WTC11 (cell line): ENCODE data around the gene MEGF11. TPM values are rescaled to one million over a fixed set of nuclear protein-coding genes. Genes with fewer than 3 reads are reported as not detected.

Source experiments
- ATAC-seq: fragments of 200-7000 bp; cut with Tn5 transposase; 2 replicates; pipeline ENCODE4 v1.10.0; 2021; ENCODE audit warnings: mild to moderate bottlenecking, moderate library complexity
- CTCF ChIA-PET: fragments of 300-600 bp; sonication (Branson Sonifier 250); formaldehyde crosslinking; loops from one replicate; lab custom pipeline; 2021; ENCODE audit warnings: antibody characterized with exemption; lab: Charles Lee
- POLR2A ChIA-PET: fragments of 350-600 bp; sonication (Branson Sonifier 250); formaldehyde crosslinking; loops from one replicate; lab custom pipeline; 2021; ENCODE audit warnings: antibody characterized with exemption; lab: Charles Lee
- DNase-seq: peaks from one replicate; pipeline ENCODE4 v3.0.0; 2021; ENCODE audit warnings: low spot score
- H3K27ac Mint-ChIP-seq: 2 replicates; pipeline ENCODE4 v1.8.0; 2021; ENCODE audit warnings: mixed read lengths
- H3K27me3 Mint-ChIP-seq: 2 replicates; pipeline ENCODE4 v1.8.0; 2021; ENCODE audit warnings: low read depth, mild to moderate bottlenecking, moderate library complexity, mixed read lengths
- H3K36me3 Mint-ChIP-seq: 2 replicates; pipeline ENCODE4 v1.8.0; 2021; ENCODE audit warnings: mixed read lengths
- H3K4me1 Mint-ChIP-seq: 2 replicates; pipeline ENCODE4 v1.8.0; 2022; ENCODE audit warnings: mixed read lengths
- H3K4me3 Mint-ChIP-seq: 2 replicates; pipeline ENCODE4 v1.8.0; 2021; ENCODE audit warnings: mild to moderate bottlenecking, moderate library complexity, mixed read lengths
- H3K9me3 Mint-ChIP-seq: 2 replicates; pipeline ENCODE4 v1.8.0; 2021; ENCODE audit warnings: mixed read lengths
- CBFB ChIP-seq: sonication (generic); formaldehyde crosslinking; IDR thresholded peaks from 2 replicates; pipeline ENCODE4 v1.8.1; 2022; ENCODE audit warnings: mild to moderate bottlenecking, low read depth, missing genetic modification reagents
- CREB1 ChIP-seq: sonication (generic); formaldehyde crosslinking; IDR thresholded peaks from 2 replicates; pipeline ENCODE4 v1.8.0; 2023; ENCODE audit warnings: mild to moderate bottlenecking, missing genetic modification reagents
- EMX1 ChIP-seq: fragments of 250-450 bp; sonication (Bioruptor Pico); IDR thresholded peaks from 2 replicates; pipeline ENCODE4 v1.8.0; 2021; ENCODE audit warnings: mild to moderate bottlenecking
- ETV6 ChIP-seq: sonication (generic); formaldehyde crosslinking; IDR thresholded peaks from 2 replicates; pipeline ENCODE4 v1.8.1; 2022; ENCODE audit warnings: mild to moderate bottlenecking, missing genetic modification reagents
- MYBL2 ChIP-seq: sonication (generic); formaldehyde crosslinking; IDR thresholded peaks from 2 replicates; pipeline ENCODE4 v1.8.1; 2023; ENCODE audit warnings: mild to moderate bottlenecking, moderate library complexity, missing genetic modification reagents
- NFATC4 ChIP-seq: fragments of 250-450 bp; sonication (Bioruptor Pico); IDR thresholded peaks from 2 replicates; pipeline ENCODE4 v1.9.0; 2021; ENCODE audit warnings: mild to moderate bottlenecking
- NFYB ChIP-seq: sonication (generic); formaldehyde crosslinking; conservative IDR thresholded peaks from 2 replicates; pipeline ENCODE4 v1.8.0; 2022; ENCODE audit warnings: low read depth, missing genetic modification reagents
- NR1H2 ChIP-seq: sonication (generic); formaldehyde crosslinking; IDR thresholded peaks from 2 replicates; pipeline ENCODE4 v1.9.0; 2021; ENCODE audit warnings: mild to moderate bottlenecking, moderate library complexity, missing genetic modification reagents
- NR2C2 ChIP-seq: sonication (generic); formaldehyde crosslinking; IDR thresholded peaks from 2 replicates; pipeline ENCODE4 v1.8.0; 2022; ENCODE audit warnings: mild to moderate bottlenecking, missing genetic modification reagents
- OVOL2 ChIP-seq: fragments of 250-450 bp; sonication (Bioruptor Pico); IDR thresholded peaks from 2 replicates; pipeline ENCODE4 v1.9.0; 2021; ENCODE audit warnings: mild to moderate bottlenecking, borderline replicate concordance
- SMAD3 ChIP-seq: sonication (generic); formaldehyde crosslinking; IDR thresholded peaks from 2 replicates; pipeline ENCODE4 v1.8.0; 2022; ENCODE audit warnings: missing genetic modification reagents, mild to moderate bottlenecking, borderline replicate concordance
- SOX15 ChIP-seq: fragments of 250-450 bp; sonication (Bioruptor Pico); IDR thresholded peaks from 2 replicates; pipeline ENCODE4 v1.9.0; 2021; ENCODE audit warnings: mild to moderate bottlenecking
- TEAD4 ChIP-seq: sonication (generic); formaldehyde crosslinking; IDR thresholded peaks from 2 replicates; pipeline ENCODE4 v1.8.0; 2022; ENCODE audit warnings: mild to moderate bottlenecking, missing genetic modification reagents
- TP53 ChIP-seq: sonication (generic); formaldehyde crosslinking; IDR thresholded peaks from 2 replicates; pipeline ENCODE4 v1.8.1; 2023; ENCODE audit warnings: mild to moderate bottlenecking, missing genetic modification reagents
- total RNA-seq: library from RNA; stranded (reverse); gene quantifications from 3 replicates; pipeline ENCODE4 v1.2.3, GENCODE V29; 2021
- TF ChIP-seq, protein P1 (sequence below): sonication (generic); formaldehyde crosslinking; IDR thresholded peaks from 2 replicates; pipeline ENCODE4 v1.8.0; 2022; ENCODE audit warnings: mild to moderate bottlenecking, missing genetic modification reagents
- TF ChIP-seq, protein P2 (sequence below): sonication (generic); formaldehyde crosslinking; conservative IDR thresholded peaks from 2 replicates; pipeline ENCODE4 v1.8.1; 2023; ENCODE audit warnings: mild to moderate bottlenecking, low read depth, missing genetic modification reagents, moderate library complexity
- TF ChIP-seq, protein P3 (sequence below): fragments of 250-450 bp; sonication (Bioruptor Pico); IDR thresholded peaks from 2 replicates; pipeline ENCODE4 v1.8.0; 2021; ENCODE audit warnings: mild to moderate bottlenecking
- TF ChIP-seq, protein P4 (sequence below): sonication (generic); formaldehyde crosslinking; IDR thresholded peaks from 2 replicates; pipeline ENCODE4 v1.8.1; 2023; ENCODE audit warnings: mild to moderate bottlenecking, missing genetic modification reagents, moderate library complexity
- TF ChIP-seq, protein P5 (sequence below): fragments of 250-450 bp; sonication (Bioruptor Pico); IDR thresholded peaks from 2 replicates; pipeline ENCODE4 v1.9.0; 2021; ENCODE audit warnings: mild to moderate bottlenecking
- TF ChIP-seq, protein P6 (sequence below): sonication (generic); formaldehyde crosslinking; IDR thresholded peaks from 2 replicates; pipeline ENCODE4 v1.8.1; 2022; ENCODE audit warnings: mild to moderate bottlenecking, missing genetic modification reagents, moderate library complexity, borderline replicate concordance
- TF ChIP-seq, protein P7 (sequence below): sonication (generic); formaldehyde crosslinking; conservative IDR thresholded peaks from 2 replicates; pipeline ENCODE4 v1.8.1; 2022; ENCODE audit warnings: mild to moderate bottlenecking, missing genetic modification reagents
- TF ChIP-seq, protein P8 (sequence below): fragments of 200-600 bp; IDR thresholded peaks from 2 replicates; pipeline ENCODE4 v1.8.0; 2022; ENCODE audit warnings: antibody characterized with exemption
- TF ChIP-seq, protein P9 (sequence below): sonication (generic); formaldehyde crosslinking; IDR thresholded peaks from 2 replicates; pipeline ENCODE4 v1.8.1; 2023; ENCODE audit warnings: mild to moderate bottlenecking, missing genetic modification reagents, moderate library complexity

Gene MEGF11
- total RNA-seq, 1 experiment from 2014 or later = 3.3 TPM

DNA sequence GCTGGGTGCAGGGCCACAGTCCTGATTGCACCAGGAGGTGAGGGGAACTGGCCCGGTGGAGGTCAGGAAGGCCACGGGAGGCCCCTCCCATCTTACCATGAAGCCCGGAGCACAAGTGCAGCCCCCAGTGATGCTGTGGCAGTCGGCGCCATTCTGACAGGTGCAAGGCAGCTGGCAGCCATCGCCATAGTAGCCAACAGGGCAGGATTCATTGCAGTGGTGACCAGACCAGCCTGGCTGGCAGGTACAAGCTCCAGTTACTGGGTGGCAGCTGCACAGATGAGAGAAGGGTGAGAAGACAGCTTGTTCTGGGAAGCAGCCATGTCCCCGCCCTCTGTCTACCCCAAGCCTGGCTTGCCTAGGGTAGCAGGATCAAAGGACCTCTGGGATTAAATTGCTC is 296.1 kb downstream of the MEGF11 start:
- peaks cover 45% of the 10 kb centered on the region for H3K4me1 Mint-ChIP-seq
- no peaks in the 10 kb centered on the region for H3K36me3 Mint-ChIP-seq
- no peaks in the 10 kb centered on the region; the same call in 1 of the 2 replicates for H3K27me3 Mint-ChIP-seq
- H3K4me3 Mint-ChIP-seq = no peak overlapping the region
- ChIA-PET POLR2A (no interaction called here), CTCF (interaction anchor here (0.9 to 1.1 kb wide), 2 partner anchors 23 to 41 kb away, joined by 3 read pairs; no protein-coding TSS in a partner anchor)
- DNase-seq = no peak
- no peak for ATAC-seq
- no peak overlapping the region for H3K27ac Mint-ChIP-seq
- H3K9me3 Mint-ChIP-seq = no peaks in the 10 kb centered on the region
- TF ChIP-seq SOX15 (CRISPR knock-in tag) (no peak), NR1H2 (CRISPR knock-in tag) (no peak), NFATC4 (CRISPR knock-in tag) (no peak), OVOL2 (CRISPR knock-in tag) (no peak), TP53 (CRISPR knock-in tag) (no peak), EMX1 (no peak), NFYB (no peak), ETV6 (CRISPR knock-in tag) (no peak), MYBL2 (CRISPR knock-in tag) (no peak)
- TF ChIP-seq, protein P1, sequence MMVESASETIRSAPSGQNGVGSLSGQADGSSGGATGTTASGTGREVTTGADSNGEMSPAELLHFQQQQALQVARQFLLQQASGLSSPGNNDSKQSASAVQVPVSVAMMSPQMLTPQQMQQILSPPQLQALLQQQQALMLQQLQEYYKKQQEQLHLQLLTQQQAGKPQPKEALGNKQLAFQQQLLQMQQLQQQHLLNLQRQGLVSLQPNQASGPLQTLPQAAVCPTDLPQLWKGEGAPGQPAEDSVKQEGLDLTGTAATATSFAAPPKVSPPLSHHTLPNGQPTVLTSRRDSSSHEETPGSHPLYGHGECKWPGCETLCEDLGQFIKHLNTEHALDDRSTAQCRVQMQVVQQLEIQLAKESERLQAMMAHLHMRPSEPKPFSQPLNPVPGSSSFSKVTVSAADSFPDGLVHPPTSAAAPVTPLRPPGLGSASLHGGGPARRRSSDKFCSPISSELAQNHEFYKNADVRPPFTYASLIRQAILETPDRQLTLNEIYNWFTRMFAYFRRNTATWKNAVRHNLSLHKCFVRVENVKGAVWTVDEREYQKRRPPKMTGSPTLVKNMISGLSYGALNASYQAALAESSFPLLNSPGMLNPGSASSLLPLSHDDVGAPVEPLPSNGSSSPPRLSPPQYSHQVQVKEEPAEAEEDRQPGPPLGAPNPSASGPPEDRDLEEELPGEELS = no peak
- TF ChIP-seq, protein P2, sequence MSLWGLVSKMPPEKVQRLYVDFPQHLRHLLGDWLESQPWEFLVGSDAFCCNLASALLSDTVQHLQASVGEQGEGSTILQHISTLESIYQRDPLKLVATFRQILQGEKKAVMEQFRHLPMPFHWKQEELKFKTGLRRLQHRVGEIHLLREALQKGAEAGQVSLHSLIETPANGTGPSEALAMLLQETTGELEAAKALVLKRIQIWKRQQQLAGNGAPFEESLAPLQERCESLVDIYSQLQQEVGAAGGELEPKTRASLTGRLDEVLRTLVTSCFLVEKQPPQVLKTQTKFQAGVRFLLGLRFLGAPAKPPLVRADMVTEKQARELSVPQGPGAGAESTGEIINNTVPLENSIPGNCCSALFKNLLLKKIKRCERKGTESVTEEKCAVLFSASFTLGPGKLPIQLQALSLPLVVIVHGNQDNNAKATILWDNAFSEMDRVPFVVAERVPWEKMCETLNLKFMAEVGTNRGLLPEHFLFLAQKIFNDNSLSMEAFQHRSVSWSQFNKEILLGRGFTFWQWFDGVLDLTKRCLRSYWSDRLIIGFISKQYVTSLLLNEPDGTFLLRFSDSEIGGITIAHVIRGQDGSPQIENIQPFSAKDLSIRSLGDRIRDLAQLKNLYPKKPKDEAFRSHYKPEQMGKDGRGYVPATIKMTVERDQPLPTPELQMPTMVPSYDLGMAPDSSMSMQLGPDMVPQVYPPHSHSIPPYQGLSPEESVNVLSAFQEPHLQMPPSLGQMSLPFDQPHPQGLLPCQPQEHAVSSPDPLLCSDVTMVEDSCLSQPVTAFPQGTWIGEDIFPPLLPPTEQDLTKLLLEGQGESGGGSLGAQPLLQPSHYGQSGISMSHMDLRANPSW = no peak
- TF ChIP-seq, protein P3, sequence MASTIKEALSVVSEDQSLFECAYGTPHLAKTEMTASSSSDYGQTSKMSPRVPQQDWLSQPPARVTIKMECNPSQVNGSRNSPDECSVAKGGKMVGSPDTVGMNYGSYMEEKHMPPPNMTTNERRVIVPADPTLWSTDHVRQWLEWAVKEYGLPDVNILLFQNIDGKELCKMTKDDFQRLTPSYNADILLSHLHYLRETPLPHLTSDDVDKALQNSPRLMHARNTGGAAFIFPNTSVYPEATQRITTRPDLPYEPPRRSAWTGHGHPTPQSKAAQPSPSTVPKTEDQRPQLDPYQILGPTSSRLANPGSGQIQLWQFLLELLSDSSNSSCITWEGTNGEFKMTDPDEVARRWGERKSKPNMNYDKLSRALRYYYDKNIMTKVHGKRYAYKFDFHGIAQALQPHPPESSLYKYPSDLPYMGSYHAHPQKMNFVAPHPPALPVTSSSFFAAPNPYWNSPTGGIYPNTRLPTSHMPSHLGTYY (CRISPR knock-in tag) = no peak
- TF ChIP-seq, protein P4, sequence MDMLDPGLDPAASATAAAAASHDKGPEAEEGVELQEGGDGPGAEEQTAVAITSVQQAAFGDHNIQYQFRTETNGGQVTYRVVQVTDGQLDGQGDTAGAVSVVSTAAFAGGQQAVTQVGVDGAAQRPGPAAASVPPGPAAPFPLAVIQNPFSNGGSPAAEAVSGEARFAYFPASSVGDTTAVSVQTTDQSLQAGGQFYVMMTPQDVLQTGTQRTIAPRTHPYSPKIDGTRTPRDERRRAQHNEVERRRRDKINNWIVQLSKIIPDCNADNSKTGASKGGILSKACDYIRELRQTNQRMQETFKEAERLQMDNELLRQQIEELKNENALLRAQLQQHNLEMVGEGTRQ = no peak
- TF ChIP-seq, protein P5, sequence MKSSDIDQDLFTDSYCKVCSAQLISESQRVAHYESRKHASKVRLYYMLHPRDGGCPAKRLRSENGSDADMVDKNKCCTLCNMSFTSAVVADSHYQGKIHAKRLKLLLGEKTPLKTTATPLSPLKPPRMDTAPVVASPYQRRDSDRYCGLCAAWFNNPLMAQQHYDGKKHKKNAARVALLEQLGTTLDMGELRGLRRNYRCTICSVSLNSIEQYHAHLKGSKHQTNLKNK (CRISPR knock-in tag) = no peak
- TF ChIP-seq, protein P6, sequence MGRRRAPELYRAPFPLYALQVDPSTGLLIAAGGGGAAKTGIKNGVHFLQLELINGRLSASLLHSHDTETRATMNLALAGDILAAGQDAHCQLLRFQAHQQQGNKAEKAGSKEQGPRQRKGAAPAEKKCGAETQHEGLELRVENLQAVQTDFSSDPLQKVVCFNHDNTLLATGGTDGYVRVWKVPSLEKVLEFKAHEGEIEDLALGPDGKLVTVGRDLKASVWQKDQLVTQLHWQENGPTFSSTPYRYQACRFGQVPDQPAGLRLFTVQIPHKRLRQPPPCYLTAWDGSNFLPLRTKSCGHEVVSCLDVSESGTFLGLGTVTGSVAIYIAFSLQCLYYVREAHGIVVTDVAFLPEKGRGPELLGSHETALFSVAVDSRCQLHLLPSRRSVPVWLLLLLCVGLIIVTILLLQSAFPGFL = no peak
- TF ChIP-seq, protein P7, sequence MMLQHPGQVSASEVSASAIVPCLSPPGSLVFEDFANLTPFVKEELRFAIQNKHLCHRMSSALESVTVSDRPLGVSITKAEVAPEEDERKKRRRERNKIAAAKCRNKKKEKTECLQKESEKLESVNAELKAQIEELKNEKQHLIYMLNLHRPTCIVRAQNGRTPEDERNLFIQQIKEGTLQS (CRISPR knock-in tag) = no peak

DNA sequence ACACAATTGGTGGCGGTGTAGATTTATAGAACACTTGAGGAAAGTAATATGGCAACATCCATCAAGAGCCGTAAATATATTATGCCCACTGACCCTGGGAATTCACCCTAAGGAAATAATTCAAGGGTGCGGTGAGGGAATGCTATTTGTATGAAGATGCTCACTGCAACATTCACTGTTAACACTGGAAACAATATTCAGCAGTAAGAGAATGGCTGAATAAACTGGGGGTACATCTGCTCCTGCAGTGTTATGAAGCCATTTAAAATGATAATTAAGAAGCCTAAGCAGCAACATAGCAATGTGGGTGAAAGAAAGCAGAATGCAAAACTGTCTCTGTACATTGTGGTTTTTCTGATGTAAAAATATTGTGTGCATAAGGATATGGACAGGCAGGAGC is 296.7 kb downstream of the MEGF11 start:
- POLR2A ChIA-PET = no interaction called here
- H3K27ac Mint-ChIP-seq = no peak overlapping the region
- CTCF ChIA-PET = interaction anchor here (0.9 to 1.1 kb wide), 2 partner anchors 23 to 41 kb away, joined by 3 read pairs; no protein-coding TSS in a partner anchor
- TF ChIP-seq, protein P7 (CRISPR knock-in tag) = no peak
- TF ChIP-seq TEAD4 (CRISPR knock-in tag) = no peak
- TF ChIP-seq CBFB = no peak
- TF ChIP-seq, protein P8, sequence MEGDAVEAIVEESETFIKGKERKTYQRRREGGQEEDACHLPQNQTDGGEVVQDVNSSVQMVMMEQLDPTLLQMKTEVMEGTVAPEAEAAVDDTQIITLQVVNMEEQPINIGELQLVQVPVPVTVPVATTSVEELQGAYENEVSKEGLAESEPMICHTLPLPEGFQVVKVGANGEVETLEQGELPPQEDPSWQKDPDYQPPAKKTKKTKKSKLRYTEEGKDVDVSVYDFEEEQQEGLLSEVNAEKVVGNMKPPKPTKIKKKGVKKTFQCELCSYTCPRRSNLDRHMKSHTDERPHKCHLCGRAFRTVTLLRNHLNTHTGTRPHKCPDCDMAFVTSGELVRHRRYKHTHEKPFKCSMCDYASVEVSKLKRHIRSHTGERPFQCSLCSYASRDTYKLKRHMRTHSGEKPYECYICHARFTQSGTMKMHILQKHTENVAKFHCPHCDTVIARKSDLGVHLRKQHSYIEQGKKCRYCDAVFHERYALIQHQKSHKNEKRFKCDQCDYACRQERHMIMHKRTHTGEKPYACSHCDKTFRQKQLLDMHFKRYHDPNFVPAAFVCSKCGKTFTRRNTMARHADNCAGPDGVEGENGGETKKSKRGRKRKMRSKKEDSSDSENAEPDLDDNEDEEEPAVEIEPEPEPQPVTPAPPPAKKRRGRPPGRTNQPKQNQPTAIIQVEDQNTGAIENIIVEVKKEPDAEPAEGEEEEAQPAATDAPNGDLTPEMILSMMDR = no peak
- no peak for TF ChIP-seq CREB1
- TF ChIP-seq SOX15 (CRISPR knock-in tag) = no peak
- TF ChIP-seq NR2C2 = no peak
- no peak for TF ChIP-seq SMAD3
- TF ChIP-seq, protein P5 (CRISPR knock-in tag) = no peak
- TF ChIP-seq, protein P9, sequence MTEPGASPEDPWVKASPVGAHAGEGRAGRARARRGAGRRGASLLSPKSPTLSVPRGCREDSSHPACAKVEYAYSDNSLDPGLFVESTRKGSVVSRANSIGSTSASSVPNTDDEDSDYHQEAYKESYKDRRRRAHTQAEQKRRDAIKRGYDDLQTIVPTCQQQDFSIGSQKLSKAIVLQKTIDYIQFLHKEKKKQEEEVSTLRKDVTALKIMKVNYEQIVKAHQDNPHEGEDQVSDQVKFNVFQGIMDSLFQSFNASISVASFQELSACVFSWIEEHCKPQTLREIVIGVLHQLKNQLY (CRISPR knock-in tag) = no peak

More for the DNA sequence above, 296.7 kb downstream of the MEGF11 start:
- ATAC-seq = no peak
- Mint-ChIP-seq H3K9me3 (no peaks in the 10 kb centered on the region), H3K4me1 (peaks cover 48% of the 10 kb centered on the region), H3K36me3 (no peaks in the 10 kb centered on the region), H3K4me3 (no peak overlapping the region), H3K27me3 (no peaks in the 10 kb centered on the region; the same call in 1 of the 2 replicates)
- no peak for DNase-seq
